Stimulated activated CD8-positive, alpha-beta memory T cell treated with anti-CD3 and anti-CD28 coated beads, Interleukin-4, amount 100 ng/mL, for 4 hours (primary cell): Measurements from ENCODE around the gene AKR7A2.

Source experiments
- DNase-seq, 2 donors: peaks; one replicate each; pipeline ENCODE4 v3.0.0-alpha.2; 2020; ENCODE audit warnings: low read depth in 2 of 2, low spot score in 1 of 2

The AKR7A2 gene

DNA sequence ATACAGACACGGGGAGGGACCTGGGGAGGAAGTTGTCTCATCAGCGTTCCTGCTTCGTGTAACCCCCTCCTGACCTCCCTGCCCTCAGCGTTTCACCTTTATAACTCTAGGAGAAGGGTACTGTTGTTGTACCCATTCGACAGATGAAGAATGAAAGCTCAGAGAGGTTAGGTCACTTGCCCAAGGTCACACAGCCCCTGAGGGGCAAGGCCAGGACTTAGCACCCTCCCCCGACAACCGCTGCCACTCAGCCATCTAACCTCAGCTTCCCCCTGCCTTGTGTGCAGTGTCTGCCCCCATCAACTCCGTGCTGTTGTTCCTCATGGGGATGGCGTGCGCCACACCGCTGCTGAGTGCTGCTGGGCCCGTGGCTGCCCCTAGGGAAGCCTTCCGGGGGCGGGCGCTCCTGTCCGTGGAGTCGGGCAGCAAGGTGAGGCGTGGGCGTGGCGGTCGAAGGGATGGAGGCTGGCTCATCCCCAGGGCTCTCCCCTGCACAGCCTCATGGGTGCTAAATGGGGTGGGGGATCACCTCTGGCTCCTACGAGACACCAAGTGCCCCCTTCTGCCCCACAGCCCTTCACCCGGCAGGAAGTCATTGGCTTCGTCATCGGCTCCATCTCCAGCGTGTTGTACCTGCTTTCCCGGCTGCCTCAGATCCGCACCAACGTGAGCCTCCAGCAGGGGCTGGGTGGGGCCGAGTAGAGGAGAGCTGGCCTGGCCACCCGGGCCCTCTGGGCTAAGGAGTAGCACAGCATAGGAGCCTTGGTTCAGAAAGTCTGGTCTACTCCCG is 14.2 kb upstream of the AKR7A2 start:
- no peak for DNase-seq

DNA sequence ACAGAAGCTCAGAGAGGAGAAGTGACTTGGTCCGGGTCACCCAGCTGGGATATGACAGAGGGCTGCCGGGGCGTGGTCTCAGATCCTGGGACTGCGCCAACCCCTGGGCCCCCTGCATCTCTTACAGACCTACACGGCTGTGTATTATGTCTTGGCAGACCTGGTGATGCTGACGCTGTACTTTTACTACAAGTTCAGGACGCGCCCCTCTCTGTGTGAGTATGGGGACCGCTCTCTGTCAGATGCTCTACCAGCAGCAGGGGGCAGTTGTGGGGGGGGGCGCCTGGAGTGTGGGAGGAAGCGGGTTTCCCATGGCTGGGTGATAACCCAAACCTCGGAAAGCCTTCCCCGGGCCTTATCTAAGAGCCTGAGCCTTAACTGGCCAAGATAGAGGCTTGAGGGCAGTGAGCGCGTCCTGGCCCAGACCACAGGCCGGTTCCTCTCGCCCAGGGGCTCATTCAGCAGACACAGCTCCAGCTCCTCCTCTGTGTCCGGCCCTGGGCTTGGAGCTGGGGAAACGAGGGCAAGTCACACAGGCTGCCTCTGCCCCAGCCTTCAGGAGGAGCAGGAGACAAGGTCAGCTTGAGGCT is 13.5 kb upstream of the AKR7A2 start:
- no peak for DNase-seq

DNA sequence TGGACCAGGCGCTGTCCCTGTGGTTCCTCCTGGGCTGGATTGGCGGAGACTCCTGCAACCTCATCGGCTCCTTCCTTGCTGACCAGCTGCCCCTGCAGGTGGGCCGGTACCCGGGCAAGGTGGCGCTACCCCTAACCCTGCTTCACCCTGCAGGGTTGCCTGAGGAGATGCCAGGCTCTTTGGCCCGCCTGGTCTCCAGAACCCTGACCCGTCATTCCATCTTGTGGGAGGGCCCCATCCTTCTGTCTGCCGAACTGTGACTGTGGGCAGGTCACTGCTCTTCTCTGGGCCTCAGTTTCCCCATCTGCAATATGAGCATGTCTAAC is 12.7 kb upstream of the AKR7A2 start:
- no peak for DNase-seq

DNA sequence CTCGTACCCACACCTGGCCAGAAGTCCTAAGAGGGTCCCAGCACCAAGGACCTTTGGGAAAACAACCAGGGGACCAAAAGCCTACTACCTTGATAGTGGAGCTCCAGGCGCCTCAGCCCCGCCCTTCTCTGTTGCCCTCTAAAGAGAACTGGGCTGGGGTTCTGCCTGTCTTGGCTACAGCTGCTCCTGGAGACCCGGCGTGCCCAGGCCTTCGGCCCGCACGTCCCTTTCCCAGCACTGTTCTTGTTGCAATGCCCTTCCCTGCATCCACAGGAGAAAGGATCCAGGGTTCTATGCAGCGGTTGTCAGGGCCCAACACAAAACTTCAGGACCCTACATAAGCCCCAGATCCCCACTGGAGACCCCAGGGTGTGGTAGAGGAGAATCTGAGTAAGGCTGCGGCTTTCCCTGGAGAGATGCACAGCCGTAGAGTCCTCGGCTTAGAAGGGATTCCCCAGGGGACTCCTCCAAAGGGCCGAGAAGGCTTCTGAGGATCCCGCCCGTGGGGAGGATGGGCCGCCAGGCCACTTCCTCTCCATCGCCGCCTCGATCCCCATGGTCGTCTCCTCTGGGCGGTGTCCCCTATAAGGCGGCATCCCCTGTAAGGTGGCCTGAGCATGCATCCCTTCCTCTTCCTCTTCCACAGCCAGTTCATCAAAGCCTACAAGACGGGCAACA is 12.2 kb upstream of the AKR7A2 start:
- DNase-seq: no peak

DNA sequence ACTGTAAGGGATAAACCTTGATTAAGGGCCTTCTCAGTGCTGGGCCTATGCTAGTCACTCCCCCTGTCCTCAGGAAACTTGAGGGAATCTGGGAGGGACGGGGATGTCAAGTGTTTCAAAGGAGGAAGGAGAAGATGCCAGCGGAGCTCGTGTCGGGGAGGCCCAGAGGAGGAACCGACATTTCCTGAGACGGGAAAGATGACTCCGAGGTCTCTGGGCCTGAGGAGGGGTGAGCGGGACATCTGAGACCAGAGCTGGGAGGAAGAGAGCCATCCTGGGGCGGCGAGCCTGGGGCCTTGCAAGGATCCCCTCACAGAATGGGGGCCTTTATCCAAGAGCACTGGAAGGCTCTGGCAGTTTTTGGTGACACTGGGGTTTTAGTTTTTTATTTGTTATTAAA is 10.5 kb upstream of the AKR7A2 start:
- no peak for DNase-seq

DNA sequence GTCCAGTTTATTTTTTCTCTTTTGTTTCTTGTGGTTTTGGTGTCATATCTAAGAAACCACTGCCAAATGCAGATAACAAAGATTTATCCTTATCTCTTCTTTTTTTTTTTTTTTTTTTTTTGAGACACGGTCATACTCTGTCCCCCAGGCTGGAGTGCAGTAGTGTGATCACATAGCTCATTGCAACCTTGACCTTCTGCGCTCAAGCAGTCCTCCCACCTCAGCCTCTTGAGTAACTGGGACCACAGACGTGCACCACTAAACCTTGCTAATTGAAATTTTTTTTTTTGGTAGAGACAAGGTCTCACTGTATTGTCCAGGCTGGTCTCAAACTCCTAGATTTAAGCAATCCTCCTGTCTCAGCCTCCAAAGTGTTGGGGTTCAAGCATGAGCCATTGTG is 9.1 kb upstream of the AKR7A2 start:
- no peak for DNase-seq

DNA sequence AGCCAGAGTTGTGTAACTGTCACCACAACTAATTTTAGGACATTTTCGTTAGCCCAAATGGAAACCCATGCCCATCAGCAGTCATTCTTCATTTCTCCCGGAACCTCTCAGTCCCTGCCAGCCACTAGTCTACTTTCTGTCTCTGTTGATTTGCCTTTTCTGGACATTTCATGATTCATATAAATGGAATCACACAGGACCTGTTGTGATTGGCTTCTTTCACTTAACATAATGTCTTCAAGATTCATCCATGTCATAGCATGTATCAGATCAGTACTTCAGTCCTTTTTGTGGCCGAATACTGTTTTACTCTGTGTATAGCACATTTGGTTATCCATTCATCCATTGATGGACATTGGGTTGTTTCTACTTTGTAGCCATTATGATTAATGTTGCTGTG is 7.3 kb upstream of the AKR7A2 start:
- DNase-seq: no peak

DNA sequence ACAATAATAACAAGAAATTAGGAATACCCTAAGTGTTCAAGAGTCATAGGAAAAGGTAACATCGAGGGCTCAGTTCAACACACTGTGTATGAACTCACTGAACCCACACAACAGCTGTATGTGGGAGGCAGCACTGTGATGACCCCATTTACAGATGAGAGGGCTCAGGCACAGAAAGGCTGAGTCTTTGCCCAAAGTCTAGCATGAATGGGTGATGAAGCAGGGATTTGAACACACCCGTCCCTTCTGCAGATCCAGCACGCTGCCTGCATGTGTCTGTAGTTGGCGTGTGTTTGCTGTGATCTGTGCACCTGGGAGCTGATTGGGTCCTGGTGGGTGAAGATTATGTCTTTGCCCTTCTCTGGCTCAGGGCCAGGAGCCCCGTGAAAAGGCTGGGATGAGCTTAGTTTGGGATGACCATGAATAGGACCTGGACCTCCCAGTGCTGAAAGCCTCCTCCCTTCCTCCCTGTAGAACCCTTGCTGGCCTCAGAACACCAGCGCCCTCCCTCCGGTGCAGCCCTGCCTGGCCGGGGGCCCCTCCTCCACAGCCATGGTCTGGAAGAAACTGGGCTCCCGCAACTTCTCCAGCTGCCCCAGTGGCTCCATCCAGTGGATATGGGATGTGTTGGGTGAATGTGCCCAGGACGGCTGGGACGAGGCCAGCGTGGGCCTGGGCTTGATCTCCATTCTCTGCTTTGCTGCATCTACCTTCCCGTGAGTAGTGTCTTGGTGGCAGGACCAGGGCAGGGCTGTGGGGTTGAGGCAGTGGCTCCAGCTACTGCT is 5.4 kb upstream of the AKR7A2 start:
- DNase-seq: no peak

DNA sequence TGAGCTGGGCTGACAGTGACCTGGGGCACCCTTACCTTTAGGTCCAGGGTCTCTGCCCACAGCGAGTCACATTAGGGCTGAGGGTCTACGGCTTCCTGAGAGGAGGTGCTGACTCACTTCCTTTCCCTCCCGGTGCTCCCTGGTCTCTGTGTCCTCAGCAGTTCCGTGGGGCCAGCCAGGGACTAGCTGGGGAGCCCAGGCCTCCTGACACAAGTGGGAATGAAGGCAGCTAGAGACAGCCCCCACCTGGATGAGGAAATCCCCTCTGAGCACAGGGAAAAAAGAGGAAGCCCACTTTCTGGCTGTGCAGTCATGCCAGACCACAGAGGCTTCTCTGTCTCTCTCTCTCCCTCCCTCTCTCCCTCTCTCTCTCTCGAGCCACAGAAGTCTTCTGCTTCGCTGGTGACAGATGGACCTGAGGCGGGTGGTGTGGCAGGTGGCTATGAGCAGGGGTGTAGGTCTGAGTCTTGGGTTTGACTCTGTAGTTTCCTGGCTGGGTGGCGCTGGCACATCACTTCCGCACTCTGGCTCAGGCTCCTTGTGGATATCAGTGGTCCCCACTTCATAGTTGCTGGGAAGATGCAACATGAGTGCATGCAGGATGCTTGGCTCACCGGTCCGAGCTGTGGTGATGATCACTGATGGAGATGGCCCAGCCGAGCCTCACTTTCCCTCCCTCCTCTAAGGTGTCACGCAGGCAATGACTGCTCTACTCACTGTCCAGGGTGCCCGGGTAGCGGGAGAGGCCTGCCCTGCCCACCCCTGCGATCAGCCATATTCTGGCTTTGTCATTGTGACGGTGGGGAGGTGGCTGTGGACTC is 3.6 kb upstream of the AKR7A2 start:
- no peak for DNase-seq

DNA sequence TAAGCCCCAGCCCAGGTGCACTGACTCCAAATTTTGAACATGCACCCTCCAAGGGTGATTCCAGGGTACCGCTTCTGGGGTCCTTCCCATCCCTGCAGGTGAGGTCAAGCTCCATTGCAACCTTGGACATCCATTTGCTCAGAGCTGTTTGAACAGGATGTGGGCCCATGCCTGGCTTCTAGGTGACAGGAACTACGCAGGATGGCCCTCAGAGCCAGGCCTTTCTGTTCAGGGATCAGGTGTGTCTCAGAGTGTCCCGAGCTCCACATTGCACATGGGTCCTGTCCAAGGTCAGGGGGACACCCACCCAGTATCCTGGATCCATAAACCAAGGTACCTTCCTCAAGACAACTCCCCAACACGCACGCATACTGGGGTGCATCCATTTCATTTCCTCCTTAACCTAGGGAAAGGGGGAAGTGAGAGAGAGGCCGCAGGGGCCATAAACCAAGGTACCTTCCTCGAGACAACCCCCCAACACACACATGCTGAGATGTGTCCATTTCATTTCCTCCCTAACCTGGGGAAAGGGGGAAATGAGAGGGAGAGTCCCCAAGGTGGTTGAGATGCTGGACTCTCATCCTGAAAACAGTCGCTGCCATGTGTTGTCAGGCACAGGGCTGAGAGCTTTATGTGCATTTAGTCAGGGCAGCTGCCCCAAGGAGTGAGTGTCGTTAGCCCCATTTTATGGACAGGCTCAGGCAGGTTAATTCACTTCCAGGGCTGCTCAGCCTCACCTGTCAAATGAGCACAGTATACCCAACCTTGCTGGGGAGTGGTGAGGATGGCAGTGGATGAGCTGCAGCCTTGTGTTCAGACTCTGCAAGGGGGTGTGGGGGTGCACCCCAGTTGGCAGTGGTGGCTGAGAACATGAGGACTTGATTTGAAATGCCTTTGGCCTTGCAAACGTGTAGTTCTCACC is 2.3 kb upstream of the AKR7A2 start:
- DNase-seq: no peak

DNA sequence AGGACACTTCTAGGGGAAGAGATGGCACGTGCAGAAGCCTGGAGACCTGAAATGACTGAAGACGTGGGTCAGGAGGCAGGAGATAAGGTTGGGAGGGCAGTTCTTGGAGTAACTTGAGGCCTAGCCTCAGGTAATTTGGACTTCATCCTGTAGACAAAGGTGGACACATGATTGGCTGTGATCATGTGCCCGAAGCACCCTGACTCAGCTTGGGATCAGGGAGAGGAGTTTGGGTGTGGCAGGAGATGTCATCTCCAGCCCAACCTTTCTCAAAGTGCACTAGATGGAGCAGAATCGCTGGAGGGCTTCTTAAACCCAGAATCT is 1.7 kb upstream of the AKR7A2 start:
- DNase-seq: no peak

DNA sequence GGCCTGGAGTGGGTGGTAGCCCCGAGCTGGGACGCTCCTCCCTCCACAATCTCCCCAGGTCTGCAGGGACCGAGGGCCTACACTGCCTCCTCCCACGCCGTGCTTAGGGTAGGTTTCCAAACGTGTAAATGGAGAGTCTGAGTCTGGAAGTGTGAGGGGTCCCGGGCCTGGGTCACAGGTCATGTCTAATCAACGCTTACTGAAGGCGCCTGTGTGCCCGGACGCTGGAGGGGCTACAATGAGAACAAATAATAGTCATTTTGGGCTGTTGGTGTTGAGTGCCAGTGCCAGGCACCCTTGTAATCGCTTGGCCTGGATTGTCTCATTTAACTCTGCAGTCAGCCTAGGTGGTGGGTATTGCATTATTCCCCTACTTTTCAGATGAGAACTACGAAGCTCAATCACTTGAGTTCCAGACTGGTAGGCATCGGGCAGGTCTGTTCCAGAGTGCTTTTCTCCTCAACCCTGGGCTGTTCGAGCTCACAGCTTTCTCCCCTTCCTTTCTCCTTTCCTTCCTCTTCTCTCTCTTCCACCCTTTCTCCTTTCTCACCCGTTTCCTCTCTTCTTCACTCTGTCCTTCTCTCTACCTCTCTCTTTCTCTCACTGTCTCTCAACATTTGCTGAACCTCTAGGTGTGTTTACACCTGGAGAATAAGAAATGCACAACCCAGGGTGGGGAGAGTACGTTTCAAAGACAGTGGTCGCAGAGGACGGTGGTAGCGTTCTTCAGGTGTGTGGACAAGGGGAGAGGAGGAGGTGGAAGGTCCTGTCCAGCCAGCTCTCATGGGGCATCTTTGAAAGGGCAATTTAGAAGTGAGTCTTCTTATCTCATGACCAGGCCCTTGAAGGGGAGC is 1.1 kb upstream of the AKR7A2 start:
- DNase-seq: no peak

DNA sequence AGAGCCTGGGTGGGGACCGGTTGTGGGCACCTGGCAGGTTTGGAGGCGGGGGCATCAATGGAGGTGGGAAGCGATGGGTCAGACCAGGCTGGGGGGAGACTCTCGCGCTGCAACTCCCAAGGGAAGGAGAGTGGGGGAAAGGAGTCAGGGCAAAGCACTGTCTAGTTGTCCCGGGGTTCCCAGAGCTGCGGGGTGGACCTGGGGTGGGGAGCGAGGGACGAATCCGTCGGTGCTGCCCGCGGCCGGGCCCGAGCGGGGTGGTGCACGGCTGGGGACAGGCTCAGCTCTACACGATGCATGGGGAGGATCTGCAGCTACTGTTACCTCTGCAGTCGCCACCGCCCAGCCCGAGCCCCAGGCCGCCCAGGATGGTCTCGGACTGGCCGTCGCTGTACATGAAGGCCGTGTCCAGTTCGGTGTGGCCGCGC is 427 bp downstream of the AKR7A2 start:
- no peak for DNase-seq

DNA sequence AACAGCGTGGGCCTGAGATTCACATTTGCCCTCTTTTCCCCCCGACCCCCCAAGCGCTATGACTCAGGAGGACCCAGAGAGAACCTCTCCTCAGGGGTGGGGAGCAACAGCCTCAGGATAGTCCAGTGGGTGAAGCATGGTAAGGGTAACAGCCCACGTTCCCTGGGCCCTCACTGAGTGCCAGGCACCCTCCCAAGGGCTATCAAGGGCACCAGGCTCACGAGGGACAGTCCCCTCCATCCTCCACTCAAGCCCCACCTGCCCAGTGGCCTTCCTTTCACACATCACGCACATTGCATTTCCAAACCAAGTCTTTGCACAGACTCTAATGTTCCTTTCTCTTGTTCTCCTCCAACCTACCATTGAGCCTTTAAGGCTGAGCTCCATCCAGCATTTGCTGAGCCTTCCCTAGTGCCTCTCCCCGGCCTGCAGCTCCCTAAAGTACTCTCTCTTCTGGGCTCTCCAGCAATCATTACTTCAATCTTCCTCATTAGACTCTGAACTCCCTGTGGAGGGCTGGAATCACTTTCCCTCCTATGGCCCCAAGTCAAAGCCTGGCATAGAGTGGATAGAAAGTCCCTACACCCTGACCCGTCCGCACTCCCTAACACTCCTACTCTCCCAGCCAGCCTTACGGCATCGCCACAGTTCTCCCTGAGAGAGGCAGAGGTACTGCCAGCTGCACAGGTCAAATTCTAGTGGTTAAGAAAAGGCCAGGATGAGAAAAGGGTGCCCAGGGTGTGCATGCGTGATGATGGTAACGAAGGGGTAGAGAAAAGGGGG is 1.0 kb downstream of the AKR7A2 start:
- DNase-seq: no peak

DNA sequence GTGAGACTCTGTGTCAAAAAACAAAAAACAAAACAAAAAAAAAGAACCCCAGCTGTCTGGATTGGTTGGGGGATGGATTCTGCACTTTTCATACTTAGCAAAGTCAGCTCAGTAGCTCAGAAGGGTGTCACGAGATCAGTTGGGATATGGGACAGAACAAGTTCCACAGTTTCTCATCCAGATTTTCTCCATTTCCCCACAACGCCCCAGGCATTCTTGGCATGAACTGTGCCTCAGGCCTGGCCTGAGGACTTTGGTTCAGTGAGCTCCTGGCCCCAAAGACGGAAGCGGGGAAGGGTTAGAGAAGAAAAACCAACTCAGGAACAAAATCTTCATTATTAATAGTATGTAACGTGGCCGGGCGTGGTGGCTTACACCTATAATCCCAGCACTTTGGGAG is 1.9 kb downstream of the AKR7A2 start:
- no peak for DNase-seq

DNA sequence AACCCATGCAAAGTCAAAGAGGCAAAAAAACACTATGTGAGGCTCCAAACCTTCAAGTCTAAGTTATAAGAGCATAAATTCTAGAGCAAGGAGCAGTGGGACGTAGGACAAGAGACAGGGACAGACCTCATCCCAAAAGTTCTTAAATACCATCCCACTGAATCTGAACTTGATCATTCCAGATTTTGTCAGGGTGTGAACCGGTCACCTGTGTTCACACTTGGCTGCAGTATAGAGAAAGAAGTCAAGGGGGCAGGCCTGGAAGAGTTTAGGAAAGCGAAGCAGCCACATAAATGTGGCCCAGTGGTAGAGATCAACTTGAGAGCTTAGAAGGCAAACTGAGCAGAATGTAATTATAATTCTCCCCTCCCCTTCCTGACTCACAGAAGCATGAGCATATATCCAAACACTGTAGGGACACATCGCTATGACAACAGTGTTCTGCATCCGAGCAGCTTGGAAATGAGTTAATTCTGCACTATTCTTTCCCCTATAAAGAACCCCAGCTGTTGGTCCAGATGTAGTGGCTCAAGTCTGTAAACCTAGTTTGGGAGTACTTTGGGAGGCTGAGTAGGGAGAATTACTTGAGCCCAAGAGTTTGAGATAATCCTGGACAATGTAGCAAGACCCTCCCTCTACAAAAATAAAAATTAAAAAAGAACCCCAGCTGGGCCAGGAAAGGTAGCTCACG is 2.7 kb downstream of the AKR7A2 start:
- no peak for DNase-seq

DNA sequence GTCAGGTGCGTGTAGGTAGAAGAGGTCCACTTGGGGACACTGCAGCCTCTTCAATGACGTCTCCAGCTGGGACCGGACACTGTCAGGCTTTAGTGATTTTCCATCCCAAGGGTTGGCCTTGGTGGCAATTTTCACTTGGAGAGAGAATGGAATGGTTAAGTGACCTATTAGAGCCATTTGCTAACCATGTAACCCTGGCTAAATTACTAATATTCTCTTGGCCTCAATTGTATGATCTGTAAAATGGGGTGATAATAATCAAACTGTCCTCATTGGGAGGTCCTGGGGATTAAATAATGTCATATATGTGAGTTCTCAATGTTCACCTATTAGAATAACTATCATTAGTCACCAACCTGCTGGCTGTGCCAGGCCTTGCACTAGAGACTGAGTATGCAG is 3.4 kb downstream of the AKR7A2 start:
- DNase-seq: no peak
